Panc1 (cell line): ENCODE measurements around the gene ZFYVE28. TPM values are rescaled to one million over a fixed set of nuclear protein-coding genes. Genes with fewer than 3 reads are reported as not detected.

Experiments used
- ATAC-seq: fragments of 200-7000 bp; cut with Tn5 transposase; 2 replicates; pipeline ENCODE4 v1.9.1; 2020; ENCODE audit warnings: mild to moderate bottlenecking, moderate library complexity
- BruUV-seq: library from RNA; stranded (reverse); fragments of 400-500 nt; replicated peaks from 2 replicates; lab custom pipeline; 2021; lab: Mats Ljungman, UMichigan
- CTCF ChIA-PET: fragments of 300-600 bp; sonication (Branson Sonifier 250); formaldehyde crosslinking; loops from one replicate; lab custom pipeline; 2022; ENCODE audit warnings: antibody characterized with exemption; lab: Charles Lee
- POLR2A ChIA-PET: fragments of 300-600 bp; sonication (Branson Sonifier 250); formaldehyde crosslinking; loops from one replicate; lab custom pipeline; 2022; ENCODE audit warnings: antibody characterized with exemption; lab: Charles Lee
- DNase-seq: peaks from one replicate; pipeline ENCODE4 v3.0.0-alpha.2; 2010; ENCODE audit warnings: low read depth, low spot score
- H3K27ac ChIP-seq: 2 replicates; pipeline ENCODE4 v1.5.1; 2011; ENCODE audit warnings: mild to moderate bottlenecking, low read length, inconsistent platforms
- H3K27me3 ChIP-seq: fragments of 200-500 bp; sonication (Bioruptor generic); 2 replicates; pipeline ENCODE4 v1.6.0; 2014; ENCODE audit warnings: low read length, inconsistent platforms; ENCODE audit not compliant: control insufficient read depth, insufficient read depth
- H3K36me3 ChIP-seq: fragments of 200-500 bp; sonication (Bioruptor generic); 2 replicates; pipeline ENCODE4 v1.5.1; 2014; ENCODE audit warnings: inconsistent platforms, mild to moderate bottlenecking, low read length, moderate library complexity; ENCODE audit not compliant: control insufficient read depth, insufficient read depth
- H3K4me1 ChIP-seq: 2 replicates; pipeline ENCODE4 v1.5.1; 2011; ENCODE audit warnings: inconsistent platforms, mild to moderate bottlenecking, low read length, moderate library complexity; ENCODE audit not compliant: control insufficient read depth, insufficient read depth
- H3K4me3 ChIP-seq, 2 experiments: 2 replicates each; pipeline ENCODE4 v1.5.1; 2011 to 2012; ENCODE audit warnings: low read depth in 2 of 2, low read length in 2 of 2, mild to moderate bottlenecking in 2 of 2, inconsistent platforms in 1 of 2, moderate library complexity in 1 of 2
- H3K9me3 ChIP-seq: fragments of 200-500 bp; sonication (Bioruptor generic); 2 replicates; pipeline ENCODE4 v1.5.1; 2014; ENCODE audit warnings: low read depth, mild to moderate bottlenecking, inconsistent platforms, low read length, moderate library complexity; ENCODE audit not compliant: control insufficient read depth, insufficient read depth
- POLR2AphosphoS5 ChIP-seq: IDR thresholded peaks from 2 replicates; pipeline ENCODE4 v1.6.1; 2012; ENCODE audit warnings: mild to moderate bottlenecking, low read depth, low read length, moderate library complexity
- REST ChIP-seq, 2 experiments: IDR thresholded peaks; 2 replicates each; pipeline ENCODE4 v1.6.1; 2011 to 2012; ENCODE audit warnings: low read depth in 2 of 2, control low read depth in 1 of 2, low read length in 1 of 2, mild to moderate bottlenecking in 1 of 2, moderate library complexity in 1 of 2; ENCODE audit not compliant: insufficient read depth in 1 of 2
- SIN3A ChIP-seq: IDR thresholded peaks from 2 replicates; pipeline ENCODE4 v1.6.1; 2012; ENCODE audit warnings: low read depth, mild to moderate bottlenecking, low read length, moderate library complexity, borderline replicate concordance; ENCODE audit not compliant: insufficient read depth
- TCF7L2 ChIP-seq: IDR thresholded peaks from 2 replicates; pipeline ENCODE4 v1.6.1; 2011; ENCODE audit warnings: mild to moderate bottlenecking, low read depth, low read length, inconsistent platforms
- in situ Hi-C: cut with HindIII; loops from 2 replicates; pipeline ENCODE4 v1.10.0; 2016; ENCODE audit warnings: low sequenced_read_pairs, low pct_unique_long_range_greater_than_20kb
- intact Hi-C: fragments of 100-400 bp; cut with micrococcal nuclease; formaldehyde crosslinking; loops from one replicate; pipeline ENCODE4 v1.10.0; 2022; ENCODE audit not compliant: unreplicated experiment
- total RNA-seq: library from RNA; stranded (reverse); gene quantifications from one replicate; pipeline ENCODE4 v1.2.1, GENCODE V29; 2021; ENCODE audit not compliant: unreplicated experiment
- TF ChIP-seq, protein P1 (sequence below): fragments of 450-650 bp; IDR thresholded peaks from 2 replicates; pipeline ENCODE4 v1.5.1; 2017; ENCODE audit warnings: mild to moderate bottlenecking

The ZFYVE28 gene
- total RNA-seq, 1 experiment from 2014 or later: 11.9 TPM

- intact Hi-C loops: no loop called here
Observed at GRCh38 chr4:2305766-2306501, 112.5 kb downstream of the ZFYVE28 start.

GRCh38 chr4:2304877-2305561 is 113.4 kb downstream of the ZFYVE28 start:
- no TSS peak for BruUV-seq
- no peak for DNase-seq
- TF ChIP-seq TCF7L2 (no peak), POLR2AphosphoS5 (no peak), REST (IDR thresholded peaks at IDR 0.05; ENCODE audit: insufficient read depth in 1 of 2, low read depth in 2 of 2, low read length in 1 of 2) (no peak), SIN3A (no peak)
- TF ChIP-seq, protein P1, sequence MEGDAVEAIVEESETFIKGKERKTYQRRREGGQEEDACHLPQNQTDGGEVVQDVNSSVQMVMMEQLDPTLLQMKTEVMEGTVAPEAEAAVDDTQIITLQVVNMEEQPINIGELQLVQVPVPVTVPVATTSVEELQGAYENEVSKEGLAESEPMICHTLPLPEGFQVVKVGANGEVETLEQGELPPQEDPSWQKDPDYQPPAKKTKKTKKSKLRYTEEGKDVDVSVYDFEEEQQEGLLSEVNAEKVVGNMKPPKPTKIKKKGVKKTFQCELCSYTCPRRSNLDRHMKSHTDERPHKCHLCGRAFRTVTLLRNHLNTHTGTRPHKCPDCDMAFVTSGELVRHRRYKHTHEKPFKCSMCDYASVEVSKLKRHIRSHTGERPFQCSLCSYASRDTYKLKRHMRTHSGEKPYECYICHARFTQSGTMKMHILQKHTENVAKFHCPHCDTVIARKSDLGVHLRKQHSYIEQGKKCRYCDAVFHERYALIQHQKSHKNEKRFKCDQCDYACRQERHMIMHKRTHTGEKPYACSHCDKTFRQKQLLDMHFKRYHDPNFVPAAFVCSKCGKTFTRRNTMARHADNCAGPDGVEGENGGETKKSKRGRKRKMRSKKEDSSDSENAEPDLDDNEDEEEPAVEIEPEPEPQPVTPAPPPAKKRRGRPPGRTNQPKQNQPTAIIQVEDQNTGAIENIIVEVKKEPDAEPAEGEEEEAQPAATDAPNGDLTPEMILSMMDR: no peak
- Histone ChIP-seq H3K36me3 (no peaks in the 10 kb centered on the region), H3K4me3 (no peak overlapping the region), H3K27me3 (no peaks in the 10 kb centered on the region), H3K9me3 (no peaks in the 10 kb centered on the region), H3K4me1 (no peaks in the 10 kb centered on the region), H3K27ac (no peak overlapping the region)
- ChIA-PET POLR2A (no interaction called here), CTCF (no interaction called here)
- in situ Hi-C loops: no loop called here
- no peak for ATAC-seq
- intact Hi-C loops: no loop called here

More at GRCh38 chr4:2305766-2306501, 112.5 kb downstream of the ZFYVE28 start:
- H3K36me3 ChIP-seq: no peaks in the 10 kb centered on the region
- ChIA-PET CTCF (no interaction called here), POLR2A (no interaction called here)
- BruUV-seq: no TSS peak
- H3K9me3 ChIP-seq: no peaks in the 10 kb centered on the region
- no peak overlapping the region for H3K4me3 ChIP-seq
- H3K27ac ChIP-seq: no peak overlapping the region
- H3K4me1 ChIP-seq: no peaks in the 10 kb centered on the region
- 0 out of 2 replicates have a peak, but pooled peaks have one; percentile 54 for ATAC-seq
- DNase-seq: no peak
- no peaks in the 10 kb centered on the region for H3K27me3 ChIP-seq
- in situ Hi-C loops: no loop called here
- TF ChIP-seq REST (IDR thresholded peaks at IDR 0.05; ENCODE audit: insufficient read depth in 1 of 2, low read depth in 2 of 2, low read length in 1 of 2) (no peak), TCF7L2 (no peak), POLR2AphosphoS5 (no peak), SIN3A (no peak)
- TF ChIP-seq, protein P1: no peak
